HEK293 (cell line): Measurements from ENCODE around the gene PPP2R5D.

Source experiments
- CTCF ChIP-seq: fragments of 450-650 bp; formaldehyde crosslinking; IDR thresholded peaks from 2 replicates; pipeline ENCODE4 v1.5.1; 2016; ENCODE audit warnings: missing biosample characterization, missing genetic modification characterization
- KLF16 ChIP-seq: fragments of 450-650 bp; formaldehyde crosslinking; IDR thresholded peaks from 2 replicates; pipeline ENCODE4 v1.5.1; 2017; ENCODE audit warnings: missing biosample characterization, missing genetic modification characterization
- ZFHX2 ChIP-seq: fragments of 450-650 bp; formaldehyde crosslinking; conservative IDR thresholded peaks from 2 replicates; pipeline ENCODE4 v1.5.1; 2016; ENCODE audit warnings: missing biosample characterization, missing genetic modification characterization
- ZFP37 ChIP-seq: fragments of 450-650 bp; formaldehyde crosslinking; IDR thresholded peaks from 2 replicates; pipeline ENCODE4 v1.5.1; 2016; ENCODE audit warnings: missing biosample characterization, missing genetic modification characterization
- ZNF350 ChIP-seq: fragments of 450-650 bp; formaldehyde crosslinking; IDR thresholded peaks from 2 replicates; pipeline ENCODE4 v1.5.0; 2017; ENCODE audit warnings: missing biosample characterization, mild to moderate bottlenecking, missing genetic modification characterization
- ZNF544 ChIP-seq: fragments of 450-650 bp; formaldehyde crosslinking; IDR thresholded peaks from 2 replicates; pipeline ENCODE4 v1.5.0; 2017; ENCODE audit warnings: missing biosample characterization, missing genetic modification characterization
- ZNF677 ChIP-seq: fragments of 450-650 bp; IDR thresholded peaks from 2 replicates; pipeline ENCODE4 v1.5.0; 2018; ENCODE audit warnings: missing biosample characterization, mild to moderate bottlenecking, missing genetic modification characterization, moderate library complexity
- TF ChIP-seq, protein P1 (sequence below): fragments of 450-650 bp; formaldehyde crosslinking; IDR thresholded peaks from 2 replicates; pipeline ENCODE4 v1.5.1; 2016; ENCODE audit warnings: missing biosample characterization, missing genetic modification characterization
- TF ChIP-seq, protein P2 (sequence below): fragments of 450-650 bp; formaldehyde crosslinking; IDR thresholded peaks from 2 replicates; pipeline ENCODE4 v1.5.1; 2016; ENCODE audit warnings: missing biosample characterization, missing genetic modification characterization, low read depth

GRCh38 chr6:43032326-43032725, 48.0 kb downstream of the PPP2R5D start:
- TF ChIP-seq ZNF544 (no peak), KLF16 (tag by site-specific recombination) (no peak), CTCF (tag by site-specific recombination) (no peak), ZFP37 (tag by site-specific recombination) (no peak), ZNF350 (no peak), ZFHX2 (no peak), ZNF677 (no peak)
- TF ChIP-seq, protein P1, sequence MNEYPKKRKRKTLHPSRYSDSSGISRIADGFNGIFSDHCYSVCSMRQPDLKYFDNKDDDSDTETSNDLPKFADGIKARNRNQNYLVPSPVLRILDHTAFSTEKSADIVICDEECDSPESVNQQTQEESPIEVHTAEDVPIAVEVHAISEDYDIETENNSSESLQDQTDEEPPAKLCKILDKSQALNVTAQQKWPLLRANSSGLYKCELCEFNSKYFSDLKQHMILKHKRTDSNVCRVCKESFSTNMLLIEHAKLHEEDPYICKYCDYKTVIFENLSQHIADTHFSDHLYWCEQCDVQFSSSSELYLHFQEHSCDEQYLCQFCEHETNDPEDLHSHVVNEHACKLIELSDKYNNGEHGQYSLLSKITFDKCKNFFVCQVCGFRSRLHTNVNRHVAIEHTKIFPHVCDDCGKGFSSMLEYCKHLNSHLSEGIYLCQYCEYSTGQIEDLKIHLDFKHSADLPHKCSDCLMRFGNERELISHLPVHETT (tag by site-specific recombination) = no peak
- TF ChIP-seq, protein P2, sequence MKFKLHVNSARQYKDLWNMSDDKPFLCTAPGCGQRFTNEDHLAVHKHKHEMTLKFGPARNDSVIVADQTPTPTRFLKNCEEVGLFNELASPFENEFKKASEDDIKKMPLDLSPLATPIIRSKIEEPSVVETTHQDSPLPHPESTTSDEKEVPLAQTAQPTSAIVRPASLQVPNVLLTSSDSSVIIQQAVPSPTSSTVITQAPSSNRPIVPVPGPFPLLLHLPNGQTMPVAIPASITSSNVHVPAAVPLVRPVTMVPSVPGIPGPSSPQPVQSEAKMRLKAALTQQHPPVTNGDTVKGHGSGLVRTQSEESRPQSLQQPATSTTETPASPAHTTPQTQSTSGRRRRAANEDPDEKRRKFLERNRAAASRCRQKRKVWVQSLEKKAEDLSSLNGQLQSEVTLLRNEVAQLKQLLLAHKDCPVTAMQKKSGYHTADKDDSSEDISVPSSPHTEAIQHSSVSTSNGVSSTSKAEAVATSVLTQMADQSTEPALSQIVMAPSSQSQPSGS (tag by site-specific recombination) = no peak
